Astrocyte (in vitro differentiated cells and primary cell): Measurements from ENCODE around the gene AAGAB.

Experiments used
- EZH2 ChIP-seq: IDR thresholded peaks from 2 replicates; pipeline ENCODE4 v1.6.1; 2012; ENCODE audit warnings: mild to moderate bottlenecking, low read length, inconsistent platforms; ENCODE audit not compliant: insufficient read depth
- TF ChIP-seq, protein P1 (sequence below): IDR thresholded peaks from 2 replicates; pipeline ENCODE4 v1.5.1; 2011; ENCODE audit warnings: low read depth, mild to moderate bottlenecking, inconsistent platforms, low read length, moderate library complexity; ENCODE audit not compliant: insufficient read depth

DNA sequence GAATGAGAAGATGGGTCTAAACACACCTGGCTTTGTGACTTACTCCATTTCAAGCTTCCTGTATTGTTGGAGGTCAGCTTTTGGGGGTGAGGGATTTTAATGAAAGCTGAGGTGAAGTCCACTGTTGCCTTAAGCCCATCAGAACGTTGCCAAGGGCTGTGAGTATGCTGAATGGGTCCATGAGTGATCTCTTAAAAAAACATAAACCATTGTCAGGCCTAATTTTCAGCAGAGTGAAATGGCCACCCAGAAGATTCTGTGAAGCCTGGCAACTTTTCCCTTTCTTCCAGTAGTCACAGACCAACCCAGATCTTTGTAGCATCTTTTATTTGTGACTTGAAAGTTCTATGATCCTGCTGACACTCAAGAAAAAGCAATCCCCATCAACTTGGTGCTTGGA lies 102.0 kb downstream of the AAGAB start:
- TF ChIP-seq EZH2: no peak
- TF ChIP-seq, protein P1, sequence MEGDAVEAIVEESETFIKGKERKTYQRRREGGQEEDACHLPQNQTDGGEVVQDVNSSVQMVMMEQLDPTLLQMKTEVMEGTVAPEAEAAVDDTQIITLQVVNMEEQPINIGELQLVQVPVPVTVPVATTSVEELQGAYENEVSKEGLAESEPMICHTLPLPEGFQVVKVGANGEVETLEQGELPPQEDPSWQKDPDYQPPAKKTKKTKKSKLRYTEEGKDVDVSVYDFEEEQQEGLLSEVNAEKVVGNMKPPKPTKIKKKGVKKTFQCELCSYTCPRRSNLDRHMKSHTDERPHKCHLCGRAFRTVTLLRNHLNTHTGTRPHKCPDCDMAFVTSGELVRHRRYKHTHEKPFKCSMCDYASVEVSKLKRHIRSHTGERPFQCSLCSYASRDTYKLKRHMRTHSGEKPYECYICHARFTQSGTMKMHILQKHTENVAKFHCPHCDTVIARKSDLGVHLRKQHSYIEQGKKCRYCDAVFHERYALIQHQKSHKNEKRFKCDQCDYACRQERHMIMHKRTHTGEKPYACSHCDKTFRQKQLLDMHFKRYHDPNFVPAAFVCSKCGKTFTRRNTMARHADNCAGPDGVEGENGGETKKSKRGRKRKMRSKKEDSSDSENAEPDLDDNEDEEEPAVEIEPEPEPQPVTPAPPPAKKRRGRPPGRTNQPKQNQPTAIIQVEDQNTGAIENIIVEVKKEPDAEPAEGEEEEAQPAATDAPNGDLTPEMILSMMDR: no peak
